ENCODE measurements around the gene CMTM4. TPM values are rescaled to one million over a fixed set of nuclear protein-coding genes. Genes with fewer than 3 reads are reported as not detected.

Gene CMTM4
- polyA plus RNA-seq, 1 donor from 2014 or later = 27.2 TPM

GRCh38 chr16:66587881-66588600 is 108.5 kb downstream of the CMTM4 start:
- Histone ChIP-seq H3K9ac (ENCODE audit: low read length) (no peak overlapping the region), H4K20me1 (ENCODE audit: insufficient read depth) (no peaks in the 10 kb centered on the region), H3K36me3 (ENCODE audit: insufficient read depth, low read length) (no peaks in the 10 kb centered on the region), H3K4me3 (ENCODE audit: low read length) (no peak overlapping the region), H3K79me2 (replicated peaks; ENCODE audit: insufficient read depth, low read length) (no peaks in the 10 kb centered on the region), H3K9me3 (ENCODE audit: low read length) (no peaks in the 10 kb centered on the region), H3F3A (ENCODE audit: insufficient read depth, low read length, poor library complexity, severe bottlenecking) (no peaks in the 10 kb centered on the region), H3K27me3 (ENCODE audit: insufficient read depth, low read depth, low read length) (no peaks in the 10 kb centered on the region), H3K9me2 (ENCODE audit: insufficient read depth, low read length) (no peaks in the 10 kb centered on the region), H2AFZ (ENCODE audit: low read depth, low read length) (no peak overlapping the region), H3K27ac (ENCODE audit: low read length) (no peak overlapping the region), H3K4me2 (ENCODE audit: low read length) (no peak overlapping the region)
- TF ChIP-seq MXI1 (conservative IDR thresholded peaks at IDR 0.05; ENCODE audit: poor library complexity, severe bottlenecking) = no peak
- no peak for TF ChIP-seq EZH2 (IDR thresholded peaks at IDR 0.05; ENCODE audit: borderline replicate concordance, insufficient read depth, low read length, poor library complexity, severe bottlenecking)
- no peak for TF ChIP-seq SMC3 (conservative IDR thresholded peaks at IDR 0.05; ENCODE audit: poor library complexity)
- TF ChIP-seq POLR2AphosphoS5 (IDR thresholded peaks at IDR 0.05) = no peak
- no peak for TF ChIP-seq REST (IDR thresholded peaks at IDR 0.05; ENCODE audit: borderline replicate concordance)
- no peak for TF ChIP-seq CTCF (IDR thresholded peaks at IDR 0.05; ENCODE audit: poor library complexity, severe bottlenecking)
- no peak for TF ChIP-seq RAD21 (conservative IDR thresholded peaks at IDR 0.05)
- no peak for TF ChIP-seq EP300 (conservative IDR thresholded peaks at IDR 0.05; ENCODE audit: poor library complexity, severe bottlenecking)
- no peak for TF ChIP-seq TAF1 (IDR thresholded peaks at IDR 0.05; ENCODE audit: low read depth)

GRCh38 chr16:66585481-66586239 is 110.9 kb downstream of the CMTM4 start:
- H3K9me3 ChIP-seq (ENCODE audit: low read length) = no peaks in the 10 kb centered on the region
- TF ChIP-seq EP300 (conservative IDR thresholded peaks at IDR 0.05; ENCODE audit: poor library complexity, severe bottlenecking) (no peak), REST (IDR thresholded peaks at IDR 0.05; ENCODE audit: borderline replicate concordance) (no peak), SMC3 (conservative IDR thresholded peaks at IDR 0.05; ENCODE audit: poor library complexity) (no peak), CTCF (IDR thresholded peaks at IDR 0.05; ENCODE audit: poor library complexity, severe bottlenecking) (no peak), POLR2AphosphoS5 (IDR thresholded peaks at IDR 0.05) (no peak), EZH2 (IDR thresholded peaks at IDR 0.05; ENCODE audit: borderline replicate concordance, insufficient read depth, low read length, poor library complexity, severe bottlenecking) (no peak), TAF1 (IDR thresholded peaks at IDR 0.05; ENCODE audit: low read depth) (no peak), MXI1 (conservative IDR thresholded peaks at IDR 0.05; ENCODE audit: poor library complexity, severe bottlenecking) (no peak), RAD21 (conservative IDR thresholded peaks at IDR 0.05) (no peak)
- H3K4me2 ChIP-seq (ENCODE audit: low read length) = no peak overlapping the region
- H2AFZ ChIP-seq (ENCODE audit: low read depth, low read length) = no peak overlapping the region
- H3K4me3 ChIP-seq (ENCODE audit: low read length) = no peak overlapping the region
- H3K27me3 ChIP-seq (ENCODE audit: insufficient read depth, low read depth, low read length) = no peaks in the 10 kb centered on the region
- H3K79me2 ChIP-seq (replicated peaks; ENCODE audit: insufficient read depth, low read length) = no peaks in the 10 kb centered on the region
- H3K9ac ChIP-seq (ENCODE audit: low read length) = no peak overlapping the region
- no peak overlapping the region for H3K27ac ChIP-seq (ENCODE audit: low read length)
- H3K36me3 ChIP-seq (ENCODE audit: insufficient read depth, low read length) = no peaks in the 10 kb centered on the region
- H4K20me1 ChIP-seq (ENCODE audit: insufficient read depth) = no peaks in the 10 kb centered on the region
- H3F3A ChIP-seq (ENCODE audit: insufficient read depth, low read length, poor library complexity, severe bottlenecking) = no peaks in the 10 kb centered on the region
- no peaks in the 10 kb centered on the region for H3K9me2 ChIP-seq (ENCODE audit: insufficient read depth, low read length)
